Coronary artery (tissue), 2 donors: ENCODE data around the gene DISC1.

ENCODE experiments used
- DNase-seq: peaks from one replicate; pipeline ENCODE4 v3.0.0-alpha.2; 2017; ENCODE audit warnings: low spot score
- H3K27ac ChIP-seq, 2 donors: fragments of 200-600 bp; sonication (generic); one replicate each; pipeline ENCODE4 v1.5.1; 2016 to 2019
- H3K4me3 ChIP-seq: fragments of 200-600 bp; sonication (generic); 2 replicates; pipeline ENCODE4 v1.5.1; 2016; ENCODE audit warnings: mild to moderate bottlenecking, moderate library complexity
- TF ChIP-seq, protein P1 (sequence below): fragments of 200-600 bp; sonication (generic); IDR thresholded peaks from one replicate; pipeline ENCODE4 v1.5.1; 2019; ENCODE audit warnings: antibody characterized with exemption

DISC1 gene

DNA sequence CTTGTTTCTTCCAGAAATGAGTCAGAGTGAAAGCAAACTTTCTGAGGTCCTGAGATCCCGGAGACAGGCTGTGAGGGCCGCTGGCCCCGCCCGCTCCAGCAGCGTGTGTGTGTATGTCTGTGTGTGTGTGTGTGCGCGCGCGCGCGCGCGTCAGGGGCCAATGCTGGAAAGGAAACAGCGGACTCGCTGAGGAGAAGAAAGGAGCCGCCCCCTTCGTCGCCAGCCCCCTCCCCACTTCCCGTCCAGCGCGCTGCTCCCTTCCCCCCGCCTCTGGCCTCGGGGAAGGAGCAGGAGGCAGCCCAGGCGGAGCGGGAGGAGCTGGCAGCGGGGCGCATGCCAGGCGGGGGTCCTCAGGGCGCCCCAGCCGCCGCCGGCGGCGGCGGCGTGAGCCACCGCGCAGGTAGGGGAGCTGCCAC is at the start of gene DISC1:
Gene DISC1, plus strand, starts transcription at position 256 of the 416 bp plus-strand sequence. Its CDS starts 78 bp downstream, at position 334.
- H3K27ac ChIP-seq = peak within 1 kb of the TSS; percentile 64 to 73
- peak; percentile 90 for DNase-seq
- TF ChIP-seq, protein P1, sequence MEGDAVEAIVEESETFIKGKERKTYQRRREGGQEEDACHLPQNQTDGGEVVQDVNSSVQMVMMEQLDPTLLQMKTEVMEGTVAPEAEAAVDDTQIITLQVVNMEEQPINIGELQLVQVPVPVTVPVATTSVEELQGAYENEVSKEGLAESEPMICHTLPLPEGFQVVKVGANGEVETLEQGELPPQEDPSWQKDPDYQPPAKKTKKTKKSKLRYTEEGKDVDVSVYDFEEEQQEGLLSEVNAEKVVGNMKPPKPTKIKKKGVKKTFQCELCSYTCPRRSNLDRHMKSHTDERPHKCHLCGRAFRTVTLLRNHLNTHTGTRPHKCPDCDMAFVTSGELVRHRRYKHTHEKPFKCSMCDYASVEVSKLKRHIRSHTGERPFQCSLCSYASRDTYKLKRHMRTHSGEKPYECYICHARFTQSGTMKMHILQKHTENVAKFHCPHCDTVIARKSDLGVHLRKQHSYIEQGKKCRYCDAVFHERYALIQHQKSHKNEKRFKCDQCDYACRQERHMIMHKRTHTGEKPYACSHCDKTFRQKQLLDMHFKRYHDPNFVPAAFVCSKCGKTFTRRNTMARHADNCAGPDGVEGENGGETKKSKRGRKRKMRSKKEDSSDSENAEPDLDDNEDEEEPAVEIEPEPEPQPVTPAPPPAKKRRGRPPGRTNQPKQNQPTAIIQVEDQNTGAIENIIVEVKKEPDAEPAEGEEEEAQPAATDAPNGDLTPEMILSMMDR = no peak
- peak within 1 kb of the TSS; percentile 71 for H3K4me3 ChIP-seq

DNA sequence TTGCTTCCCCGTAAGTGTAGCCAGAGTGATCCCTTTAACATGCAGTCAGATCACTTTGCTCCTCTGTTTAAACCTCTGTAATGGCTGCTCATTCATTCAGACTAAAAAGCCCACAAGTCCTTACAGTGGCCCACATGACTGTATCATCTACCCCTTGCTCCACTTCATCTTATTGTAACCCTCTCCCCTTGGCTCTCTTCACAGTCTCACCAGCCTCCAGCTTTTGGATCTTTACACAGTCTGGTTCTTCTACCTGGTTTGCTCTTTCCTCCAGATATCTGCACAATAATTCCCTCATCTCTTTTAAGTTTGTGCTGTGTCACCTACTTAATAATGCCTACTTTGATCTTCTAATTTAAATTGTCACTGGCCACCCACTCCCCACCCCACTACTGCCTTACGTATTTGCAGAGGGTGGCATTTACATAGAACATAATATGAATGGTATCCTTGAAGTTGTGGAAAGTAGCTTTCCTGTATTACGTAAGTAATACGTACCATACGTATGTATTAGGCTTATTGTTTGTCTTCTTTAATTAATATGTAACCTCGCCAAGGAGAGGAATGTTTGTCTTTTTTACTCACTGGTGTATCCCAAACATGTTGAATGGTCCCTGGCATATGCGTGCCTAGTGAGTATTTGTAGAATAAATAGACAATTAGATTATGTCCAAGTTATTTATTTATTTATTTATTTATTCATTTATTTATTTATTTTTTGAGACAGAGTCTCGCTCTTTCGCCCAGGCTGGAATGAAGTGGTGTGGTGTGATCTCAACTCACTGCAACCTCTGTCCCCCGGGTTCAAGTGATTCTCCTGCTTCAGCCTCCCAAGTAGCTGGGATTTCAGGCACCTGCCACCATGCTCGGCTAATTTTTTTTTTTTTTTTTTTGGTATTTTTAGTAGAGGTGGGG is 49.5 kb upstream of the DISC1 start:
- H3K27ac ChIP-seq = no peak overlapping the region
- DNase-seq = no peak
- TF ChIP-seq, protein P1 = no peak

DNA sequence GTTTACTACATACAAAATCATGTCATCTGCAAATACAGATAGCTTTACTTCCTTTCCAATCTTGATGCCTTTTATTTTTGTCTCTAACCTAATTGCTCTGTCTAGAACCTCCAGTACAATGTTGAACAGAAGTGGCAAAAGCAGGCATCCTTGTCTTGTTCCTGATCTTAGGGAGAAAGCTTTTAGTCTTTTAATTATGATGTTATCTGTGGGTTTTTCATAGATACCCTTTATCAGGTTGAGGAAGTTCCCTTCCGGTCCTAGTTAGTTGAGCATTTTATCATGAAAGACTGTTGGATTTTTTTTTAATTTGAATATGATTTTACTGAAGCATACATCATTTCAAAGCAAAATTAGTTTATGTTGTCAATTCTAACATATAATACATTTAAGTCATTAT is 45.7 kb upstream of the DISC1 start:
- H3K4me3 ChIP-seq = no peak overlapping the region
- no peak for DNase-seq
- TF ChIP-seq, protein P1 = no peak
- no peak overlapping the region for H3K27ac ChIP-seq

More for the DNA sequence above, 49.5 kb upstream of the DISC1 start:
- no peak overlapping the region for H3K4me3 ChIP-seq

DNA sequence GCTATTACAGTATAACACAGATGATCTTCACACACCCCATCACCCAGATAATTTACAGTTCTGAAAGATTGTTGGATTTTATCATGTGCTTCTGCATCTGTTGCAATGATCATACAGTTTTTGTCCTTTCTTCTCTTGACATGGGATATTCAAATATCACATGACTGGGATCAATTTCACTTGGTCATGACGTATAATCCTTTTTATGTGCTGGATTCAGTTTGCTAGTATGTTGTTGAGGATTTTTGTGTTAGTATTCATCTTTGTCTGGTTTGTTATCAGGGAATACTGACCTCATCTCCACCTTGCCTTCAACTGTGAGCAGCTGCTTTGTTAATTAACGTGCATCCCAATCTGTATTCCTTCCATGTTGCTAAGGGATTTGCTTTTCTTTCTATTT is 44.7 kb upstream of the DISC1 start:
- no peak for DNase-seq
- TF ChIP-seq, protein P1 = no peak
- Histone ChIP-seq H3K4me3 (no peak overlapping the region), H3K27ac (no peak overlapping the region)

DNA sequence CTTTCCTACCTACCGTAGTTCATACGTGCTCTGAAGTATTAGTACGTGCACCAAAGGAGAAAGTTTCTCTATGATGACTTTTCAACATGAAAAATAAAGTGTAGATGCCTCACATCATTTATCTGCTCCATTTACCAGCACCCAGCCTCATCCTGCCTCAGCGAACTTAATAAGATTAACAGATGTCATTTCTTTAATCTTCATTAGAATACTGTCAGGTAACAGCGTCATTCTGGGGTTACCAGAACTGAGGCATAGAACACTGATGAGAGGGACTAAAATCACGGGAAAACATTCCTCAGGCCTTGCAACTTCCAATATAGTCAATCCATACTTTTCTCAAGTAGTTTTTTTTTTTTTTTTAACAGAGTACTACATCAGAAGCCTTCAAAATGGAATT is 43.2 kb upstream of the DISC1 start:
- Histone ChIP-seq H3K4me3 (no peak overlapping the region), H3K27ac (no peak overlapping the region)
- no peak for DNase-seq
- TF ChIP-seq, protein P1 = no peak

DNA sequence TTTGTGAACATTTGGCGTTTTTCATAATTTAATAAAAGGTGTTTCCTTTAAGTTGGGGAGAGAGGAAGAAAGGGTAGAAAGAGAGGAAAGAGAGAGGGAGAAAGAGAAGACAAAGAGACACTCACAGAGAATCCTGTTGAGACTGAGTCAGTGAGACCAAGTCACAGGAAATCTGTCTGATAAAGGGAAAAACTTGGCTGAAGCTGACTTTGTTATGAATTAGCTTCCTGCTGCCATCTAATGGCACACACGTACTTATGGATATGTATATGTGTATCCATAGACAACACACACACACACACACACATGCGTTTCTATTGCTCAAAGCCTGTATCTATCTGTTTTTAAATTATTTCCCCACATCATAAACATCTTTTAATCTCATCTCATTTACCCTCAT is 42.5 kb upstream of the DISC1 start:
- H3K27ac ChIP-seq = no peak overlapping the region
- no peak overlapping the region for H3K4me3 ChIP-seq
- TF ChIP-seq, protein P1 = no peak
- DNase-seq = no peak

DNA sequence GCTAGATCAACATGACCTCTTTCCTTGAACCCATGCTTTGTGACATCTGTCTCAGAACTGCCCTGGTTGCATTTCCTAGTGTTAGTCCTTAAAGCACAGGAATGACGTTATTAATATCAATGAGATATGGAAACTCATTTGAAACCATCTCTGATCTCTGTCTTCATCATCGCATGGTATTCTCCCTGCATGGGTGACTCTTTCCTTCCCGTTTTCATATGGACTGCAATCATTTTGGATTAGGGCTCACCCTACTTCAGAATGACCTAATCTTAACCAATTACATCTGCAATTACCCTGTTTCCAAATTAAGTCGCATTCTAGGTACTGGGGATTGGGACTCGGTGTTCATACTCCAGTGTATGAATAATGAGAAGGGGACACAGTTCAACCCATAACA is 41.7 kb upstream of the DISC1 start:
- Histone ChIP-seq H3K4me3 (no peak overlapping the region), H3K27ac (no peak overlapping the region)
- TF ChIP-seq, protein P1 = no peak
- no peak for DNase-seq
